Activated B cell treated with CpG ODN at 0.5 μM for 24 hours (primary cell): ENCODE measurements around the gene NT5C3B. TPM values are rescaled to one million over a fixed set of nuclear protein-coding genes. Genes with fewer than 3 reads are reported as not detected.
"Not testable (repeated sequence)": the region's sequence is repeated elsewhere in the genome, so short reads cannot be mapped to it uniquely, and the experiment has no call there.

Source experiments
- ATAC-seq: fragments of 200-7000 bp; cut with Tn5 transposase; one replicate; pipeline ENCODE4 v1.10.0; 2021; ENCODE audit warnings: low read depth, mild to moderate bottlenecking, moderate library complexity
- CTCF ChIA-PET: fragments of 350-600 bp; sonication (Branson Sonifier 250); formaldehyde crosslinking; loops from one replicate; lab custom pipeline; 2021; ENCODE audit warnings: antibody characterized with exemption; lab: Charles Lee
- POLR2A ChIA-PET: fragments of 350-600 bp; sonication (Branson Sonifier 250); formaldehyde crosslinking; loops from one replicate; lab custom pipeline; 2021; ENCODE audit warnings: antibody characterized with exemption; lab: Charles Lee
- DNase-seq: peaks from one replicate; pipeline ENCODE4 v3.0.0; 2022
- H3K27ac Mint-ChIP-seq: one replicate; pipeline ENCODE4 v1.8.0; 2020; ENCODE audit warnings: mixed read lengths
- H3K27me3 Mint-ChIP-seq: one replicate; pipeline ENCODE4 v1.8.0; 2021; ENCODE audit warnings: mixed read lengths
- H3K36me3 Mint-ChIP-seq: one replicate; pipeline ENCODE4 v1.8.0; 2021; ENCODE audit warnings: low read depth, mixed read lengths
- H3K4me1 Mint-ChIP-seq: one replicate; pipeline ENCODE4 v1.8.0; 2021; ENCODE audit warnings: mixed read lengths
- H3K4me3 Mint-ChIP-seq: one replicate; pipeline ENCODE4 v1.8.0; 2020; ENCODE audit warnings: mild to moderate bottlenecking, mixed read lengths
- H3K9me3 Mint-ChIP-seq: one replicate; pipeline ENCODE4 v1.8.0; 2020; ENCODE audit warnings: mixed read lengths
- intact Hi-C: fragments of 100-400 bp; cut with micrococcal nuclease; formaldehyde crosslinking; loops from one replicate; pipeline ENCODE4 v1.15.1; 2024
- total RNA-seq: library from RNA; stranded (reverse); gene quantifications from 2 replicates; pipeline ENCODE4 v1.2.3, GENCODE V29; 2022
- TF ChIP-seq, protein P1 (sequence below): fragments of 200-600 bp; IDR thresholded peaks from one replicate; pipeline ENCODE4 v1.8.0; 2022; ENCODE audit warnings: antibody characterized with exemption, mild to moderate bottlenecking

Gene NT5C3B
- total RNA-seq, 1 donor from 2014 or later = 38.7 TPM

- TF ChIP-seq, protein P1, sequence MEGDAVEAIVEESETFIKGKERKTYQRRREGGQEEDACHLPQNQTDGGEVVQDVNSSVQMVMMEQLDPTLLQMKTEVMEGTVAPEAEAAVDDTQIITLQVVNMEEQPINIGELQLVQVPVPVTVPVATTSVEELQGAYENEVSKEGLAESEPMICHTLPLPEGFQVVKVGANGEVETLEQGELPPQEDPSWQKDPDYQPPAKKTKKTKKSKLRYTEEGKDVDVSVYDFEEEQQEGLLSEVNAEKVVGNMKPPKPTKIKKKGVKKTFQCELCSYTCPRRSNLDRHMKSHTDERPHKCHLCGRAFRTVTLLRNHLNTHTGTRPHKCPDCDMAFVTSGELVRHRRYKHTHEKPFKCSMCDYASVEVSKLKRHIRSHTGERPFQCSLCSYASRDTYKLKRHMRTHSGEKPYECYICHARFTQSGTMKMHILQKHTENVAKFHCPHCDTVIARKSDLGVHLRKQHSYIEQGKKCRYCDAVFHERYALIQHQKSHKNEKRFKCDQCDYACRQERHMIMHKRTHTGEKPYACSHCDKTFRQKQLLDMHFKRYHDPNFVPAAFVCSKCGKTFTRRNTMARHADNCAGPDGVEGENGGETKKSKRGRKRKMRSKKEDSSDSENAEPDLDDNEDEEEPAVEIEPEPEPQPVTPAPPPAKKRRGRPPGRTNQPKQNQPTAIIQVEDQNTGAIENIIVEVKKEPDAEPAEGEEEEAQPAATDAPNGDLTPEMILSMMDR = no peak
- peak overlapping the region; percentile 87 for H3K4me3 Mint-ChIP-seq
- DNase-seq (no peak), ATAC-seq (peak; percentile 50)
- peaks cover 13% of the 10 kb centered on the region for H3K4me1 Mint-ChIP-seq
- H3K9me3 Mint-ChIP-seq = no peaks in the 10 kb centered on the region
- H3K27me3 Mint-ChIP-seq = no peaks in the 10 kb centered on the region
- ChIA-PET CTCF (interaction anchor here (0.7 kb wide), 1 partner anchor 26 kb away, joined by 3 read pairs; no protein-coding TSS in a partner anchor), POLR2A (interaction anchor here (1.3 to 2.7 kb wide), 3 partner anchors 30 to 146 kb away, joined by 4 to 10 read pairs (median 4); partner anchors contain the start of genes EIF1, JUP and KLHL11)
- peaks cover 19% of the 10 kb centered on the region for H3K36me3 Mint-ChIP-seq
- intact Hi-C loops = no loop called here
- H3K27ac Mint-ChIP-seq = no peak overlapping the region
Measured at GRCh38 chr17:41835214-41835799, 725 bp downstream of the NT5C3B start.

GRCh38 chr17:41829961-41830360, 6.1 kb downstream of the NT5C3B start:
- H3K4me3 Mint-ChIP-seq, POLR2A ChIA-PET, ATAC-seq, H3K4me1 Mint-ChIP-seq, H3K9me3 Mint-ChIP-seq, H3K27me3 Mint-ChIP-seq, DNase-seq, intact Hi-C loops, H3K27ac Mint-ChIP-seq: not testable (repeated sequence)
- CTCF ChIA-PET = interaction anchor here (1.4 kb wide), 1 partner anchor 19 kb away, joined by 3 read pairs; no protein-coding TSS in a partner anchor
- H3K36me3 Mint-ChIP-seq = peaks cover 55% of the 10 kb centered on the region

GRCh38 chr17:41825175-41825845, 10.7 kb downstream of the NT5C3B start:
- Mint-ChIP-seq H3K27me3 (no peaks in the 10 kb centered on the region), H3K4me1 (no peaks in the 10 kb centered on the region), H3K27ac (no peak overlapping the region), H3K9me3 (no peaks in the 10 kb centered on the region), H3K36me3 (peaks cover 42% of the 10 kb centered on the region), H3K4me3 (no peak overlapping the region)
- intact Hi-C loops = no loop called here
- CTCF ChIA-PET = no interaction called here
- TF ChIP-seq, protein P1 = no peak
- ATAC-seq = no peak
- POLR2A ChIA-PET = no interaction called here
- DNase-seq = no peak

DNA sequence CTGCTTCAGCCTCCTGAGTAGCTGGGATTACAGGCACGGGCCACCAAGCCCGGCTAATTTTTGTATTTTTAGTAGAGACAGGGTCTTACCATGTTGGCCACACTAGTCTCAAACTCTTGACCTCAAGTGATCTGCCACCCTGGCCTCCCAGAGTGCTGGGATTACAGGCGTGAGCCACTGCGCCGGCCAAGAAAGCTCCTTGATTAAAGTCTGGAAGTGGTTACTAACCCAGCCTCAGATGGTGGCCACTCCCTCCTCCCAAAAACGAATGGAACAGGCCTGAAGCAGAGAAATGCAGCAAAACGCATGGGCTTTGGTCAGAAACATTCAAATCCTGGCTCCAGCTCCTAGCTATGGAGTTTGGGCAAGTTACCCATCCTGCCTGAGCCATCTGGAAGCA, 11.9 kb downstream of the NT5C3B start:
- intact Hi-C loops = no loop called here
- TF ChIP-seq, protein P1 = no peak
- Mint-ChIP-seq H3K4me3 (no peak overlapping the region), H3K9me3 (no peaks in the 10 kb centered on the region), H3K4me1 (no peaks in the 10 kb centered on the region), H3K27ac (no peak overlapping the region), H3K36me3 (peaks cover 31% of the 10 kb centered on the region), H3K27me3 (no peaks in the 10 kb centered on the region)
- POLR2A ChIA-PET = no interaction called here
- ATAC-seq = no peak
- no peak for DNase-seq
- CTCF ChIA-PET = no interaction called here

- intact Hi-C loops = no loop called here
- H3K27me3 Mint-ChIP-seq = no peaks in the 10 kb centered on the region
- no peaks in the 10 kb centered on the region for H3K9me3 Mint-ChIP-seq
- DNase-seq = no peak
- peaks cover 27% of the 10 kb centered on the region for H3K36me3 Mint-ChIP-seq
- no peaks in the 10 kb centered on the region for H3K4me1 Mint-ChIP-seq
- H3K4me3 Mint-ChIP-seq = no peak overlapping the region
- H3K27ac Mint-ChIP-seq = no peak overlapping the region
- TF ChIP-seq, protein P1 = no peak
- ChIA-PET CTCF (no interaction called here), POLR2A (no interaction called here)
- no peak for ATAC-seq
Measured at GRCh38 chr17:41823580-41823979, 12.5 kb downstream of the NT5C3B start.
